Lower lobe of right lung (tissue), 2 donors: ENCODE data around the gene MIPEP. TPM values are rescaled to one million over a fixed set of nuclear protein-coding genes. Genes with fewer than 3 reads are reported as not detected.

Source experiments
- ATAC-seq, 2 donors: fragments of 200-7000 bp; cut with Tn5 transposase; one replicate each; pipeline ENCODE4 v1.9.1; 2020 to 2022; ENCODE audit warnings: mild to moderate bottlenecking in 2 of 2, moderate library complexity in 2 of 2
- DNase-seq: peaks from one replicate; pipeline ENCODE4 v3.0.0-alpha.2; 2020
- H3K27ac ChIP-seq: fragments of 200-600 bp; one replicate; pipeline ENCODE4 v1.8.0; 2022
- H3K27me3 ChIP-seq: fragments of 200-600 bp; one replicate; pipeline ENCODE4 v1.8.0; 2022; ENCODE audit warnings: low read depth
- H3K36me3 ChIP-seq: fragments of 200-600 bp; one replicate; pipeline ENCODE4 v1.8.0; 2022; ENCODE audit warnings: mild to moderate bottlenecking
- H3K4me1 ChIP-seq: fragments of 200-600 bp; one replicate; pipeline ENCODE4 v1.8.0; 2022
- H3K4me3 ChIP-seq: fragments of 200-600 bp; one replicate; pipeline ENCODE4 v1.8.0; 2022; ENCODE audit warnings: mild to moderate bottlenecking
- H3K9me3 ChIP-seq: fragments of 200-600 bp; one replicate; pipeline ENCODE4 v1.8.0; 2022
- intact Hi-C: fragments of 100-400 bp; cut with DNase I; formaldehyde crosslinking; loops from one replicate; pipeline ENCODE4 v1.11.0; 2022
- total RNA-seq: library from RNA; stranded (reverse); fragmentation: NEBNext Ultra II Directional; extraction: Animal tissue kit (Norgen Biotek cat#: 25700); gene quantifications from one replicate; pipeline ENCODE4 v1.2.1, GENCODE V29; 2021
- TF ChIP-seq, protein P1 (sequence below): fragments of 200-600 bp; IDR thresholded peaks from one replicate; pipeline ENCODE4 v1.8.0; 2022; ENCODE audit warnings: antibody characterized with exemption, mild to moderate bottlenecking
- donor health status: DM: no; HTN: yes; CAD: no; lungs with severe emphysema.

MIPEP gene
- total RNA-seq, 1 donor from 2014 or later: 18.4 TPM

DNA sequence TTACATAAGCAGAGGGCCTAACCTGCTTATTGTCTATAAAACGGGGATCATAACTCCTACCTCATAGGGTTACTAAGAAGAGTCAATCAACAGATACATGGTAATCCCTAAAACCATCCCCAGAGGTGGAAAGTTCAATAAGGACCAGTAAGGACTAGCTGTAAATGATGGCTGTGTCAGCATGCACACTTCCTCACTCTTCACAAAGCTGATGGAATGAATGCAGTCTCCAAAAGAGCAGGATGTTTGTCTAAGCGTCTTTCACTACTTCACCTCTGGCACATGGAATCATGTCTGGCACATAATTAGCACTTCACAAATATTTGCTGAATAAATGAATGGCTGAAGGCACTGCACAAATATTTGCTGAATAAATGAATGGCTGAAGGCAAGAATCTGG, 134.2 kb downstream of the MIPEP start:
- H3K27ac ChIP-seq: peak overlapping the region; percentile 21
- intact Hi-C loops: no loop called here
- H3K27me3 ChIP-seq: no peaks in the 10 kb centered on the region
- H3K36me3 ChIP-seq: no peaks in the 10 kb centered on the region
- DNase-seq: no peak
- no peaks in the 10 kb centered on the region for H3K9me3 ChIP-seq
- H3K4me3 ChIP-seq: no peak overlapping the region
- TF ChIP-seq, protein P1, sequence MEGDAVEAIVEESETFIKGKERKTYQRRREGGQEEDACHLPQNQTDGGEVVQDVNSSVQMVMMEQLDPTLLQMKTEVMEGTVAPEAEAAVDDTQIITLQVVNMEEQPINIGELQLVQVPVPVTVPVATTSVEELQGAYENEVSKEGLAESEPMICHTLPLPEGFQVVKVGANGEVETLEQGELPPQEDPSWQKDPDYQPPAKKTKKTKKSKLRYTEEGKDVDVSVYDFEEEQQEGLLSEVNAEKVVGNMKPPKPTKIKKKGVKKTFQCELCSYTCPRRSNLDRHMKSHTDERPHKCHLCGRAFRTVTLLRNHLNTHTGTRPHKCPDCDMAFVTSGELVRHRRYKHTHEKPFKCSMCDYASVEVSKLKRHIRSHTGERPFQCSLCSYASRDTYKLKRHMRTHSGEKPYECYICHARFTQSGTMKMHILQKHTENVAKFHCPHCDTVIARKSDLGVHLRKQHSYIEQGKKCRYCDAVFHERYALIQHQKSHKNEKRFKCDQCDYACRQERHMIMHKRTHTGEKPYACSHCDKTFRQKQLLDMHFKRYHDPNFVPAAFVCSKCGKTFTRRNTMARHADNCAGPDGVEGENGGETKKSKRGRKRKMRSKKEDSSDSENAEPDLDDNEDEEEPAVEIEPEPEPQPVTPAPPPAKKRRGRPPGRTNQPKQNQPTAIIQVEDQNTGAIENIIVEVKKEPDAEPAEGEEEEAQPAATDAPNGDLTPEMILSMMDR: no peak
- peak; percentile 38 to 67 for ATAC-seq
- peaks cover 25% of the 10 kb centered on the region for H3K4me1 ChIP-seq

DNA sequence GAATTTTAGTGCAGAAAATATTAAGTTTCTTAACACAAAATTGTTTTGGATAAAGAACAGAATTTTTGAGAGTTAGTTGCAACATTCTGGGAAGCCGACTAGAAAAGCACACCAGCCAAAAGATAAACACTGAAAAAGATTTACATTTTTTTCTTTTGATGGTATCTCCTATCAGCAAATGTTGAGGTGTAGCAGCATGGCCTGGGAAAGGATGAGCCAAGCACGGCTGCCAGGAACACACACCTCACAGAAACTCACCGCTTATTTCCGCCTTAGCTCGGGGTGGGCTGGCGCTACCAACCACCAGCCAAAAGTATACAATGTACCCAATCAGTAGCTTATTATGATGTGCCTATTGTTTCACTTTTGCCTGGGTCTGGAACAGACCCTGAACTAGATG, 134.7 kb downstream of the MIPEP start:
- Histone ChIP-seq H3K27me3 (no peaks in the 10 kb centered on the region), H3K9me3 (no peaks in the 10 kb centered on the region), H3K36me3 (no peaks in the 10 kb centered on the region), H3K27ac (peak overlapping the region; percentile 56), H3K4me3 (no peak overlapping the region), H3K4me1 (peaks cover 25% of the 10 kb centered on the region)
- TF ChIP-seq, protein P1: no peak
- intact Hi-C loops: no loop called here
- ATAC-seq: peak; percentile 43 to 49
- DNase-seq: no peak

DNA sequence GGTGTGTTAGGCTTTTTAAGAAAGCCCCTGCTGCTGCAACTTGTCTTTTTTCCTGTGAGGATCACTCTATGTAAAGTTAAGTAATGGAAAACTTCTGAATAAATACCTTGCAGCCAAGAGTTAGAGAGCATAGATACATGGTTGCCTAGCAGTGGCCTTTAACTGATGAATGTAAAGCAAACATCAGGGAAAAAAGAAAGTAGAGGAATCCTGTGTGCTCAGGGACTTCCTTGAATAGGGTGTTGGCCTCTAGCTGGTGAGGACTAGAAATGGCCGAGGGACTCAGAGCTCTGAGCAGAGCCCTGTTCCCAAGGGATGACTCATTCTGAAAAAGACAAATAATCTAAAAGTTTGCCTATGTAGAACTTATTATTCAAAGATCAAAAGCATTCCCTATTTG, 135.7 kb downstream of the MIPEP start:
- H3K36me3 ChIP-seq: no peaks in the 10 kb centered on the region
- DNase-seq (no peak), ATAC-seq (peak; percentile 65 to 81)
- intact Hi-C loops: no loop called here
- TF ChIP-seq, protein P1: no peak
- H3K4me3 ChIP-seq: no peak overlapping the region
- H3K27me3 ChIP-seq: no peaks in the 10 kb centered on the region
- H3K27ac ChIP-seq: peak overlapping the region; percentile 56
- peaks cover 25% of the 10 kb centered on the region for H3K4me1 ChIP-seq
- no peaks in the 10 kb centered on the region for H3K9me3 ChIP-seq

DNA sequence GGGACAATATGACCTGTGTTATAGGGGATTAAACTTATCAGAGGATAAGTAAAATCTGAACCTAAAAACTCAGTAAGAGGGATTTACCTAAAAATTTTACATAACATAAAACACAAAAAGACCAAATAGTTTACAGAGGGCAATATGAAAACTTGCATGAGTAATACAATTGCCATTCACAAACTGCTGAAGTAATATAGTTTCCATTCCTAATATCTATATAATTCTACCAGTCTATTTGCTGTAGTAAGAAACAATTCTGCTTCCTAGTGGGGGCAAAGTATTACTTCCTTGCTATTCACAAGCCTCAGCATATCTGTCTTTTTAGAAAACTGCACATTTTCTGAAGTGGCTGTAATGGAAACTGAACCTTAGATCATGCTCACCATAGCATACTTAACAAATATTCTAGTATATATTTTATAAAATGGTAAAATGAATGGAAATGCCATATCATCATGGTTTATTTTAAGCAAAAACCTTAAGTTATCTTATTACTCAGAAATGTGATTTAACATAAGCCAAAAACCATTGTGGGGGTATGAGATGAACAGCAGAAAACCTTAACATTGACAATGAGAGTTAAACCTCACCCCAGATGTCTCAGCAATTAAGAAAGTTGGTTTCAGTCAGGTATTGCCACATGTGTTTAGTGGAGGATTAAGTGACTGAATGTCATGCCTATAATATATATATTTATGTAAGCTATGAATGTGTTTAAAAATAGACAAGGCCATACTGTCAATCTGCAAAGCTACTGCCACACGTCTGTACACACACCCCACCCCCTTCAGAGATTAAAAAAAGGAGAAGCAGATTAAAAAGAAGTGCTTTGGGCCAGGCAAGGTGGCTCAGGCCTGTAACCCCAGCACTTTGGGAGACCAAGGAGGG, 136.8 kb downstream of the MIPEP start:
- intact Hi-C loops: no loop called here
- peaks cover 25% of the 10 kb centered on the region for H3K4me1 ChIP-seq
- DNase-seq (no peak), ATAC-seq (no peak)
- TF ChIP-seq, protein P1: no peak
- H3K9me3 ChIP-seq: no peaks in the 10 kb centered on the region
- peak overlapping the region; percentile 56 for H3K27ac ChIP-seq
- no peaks in the 10 kb centered on the region for H3K36me3 ChIP-seq
- no peak overlapping the region for H3K4me3 ChIP-seq
- H3K27me3 ChIP-seq: no peaks in the 10 kb centered on the region

DNA sequence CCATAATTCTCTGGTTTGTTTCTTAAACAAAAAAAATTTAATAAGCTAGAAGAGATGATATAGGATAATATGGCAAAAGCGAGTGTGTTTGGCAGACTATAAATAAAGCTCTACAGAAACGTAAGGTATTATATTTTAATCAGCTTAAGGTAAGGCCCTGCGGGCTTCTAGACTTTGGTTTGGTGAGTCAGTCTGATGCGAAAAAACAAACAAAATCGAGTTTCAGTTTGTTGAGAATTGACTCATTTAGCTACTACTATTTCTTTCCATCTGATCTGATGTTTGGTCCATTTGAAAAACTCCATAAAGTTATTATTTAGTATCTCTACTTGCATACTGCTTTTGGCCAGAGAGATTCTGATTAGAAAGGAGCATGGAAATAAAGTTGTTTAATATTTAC, 138.0 kb downstream of the MIPEP start:
- Histone ChIP-seq H3K36me3 (no peaks in the 10 kb centered on the region), H3K27ac (no peak overlapping the region), H3K4me3 (no peak overlapping the region), H3K27me3 (no peaks in the 10 kb centered on the region), H3K4me1 (peaks cover 25% of the 10 kb centered on the region), H3K9me3 (no peaks in the 10 kb centered on the region)
- TF ChIP-seq, protein P1: no peak
- intact Hi-C loops: no loop called here
- ATAC-seq (no peak), DNase-seq (no peak)
